IPS-NIHi7 (cell line): Measurements from ENCODE around the gene UBAC2.
"Not testable (repeated sequence)": the region's sequence is repeated elsewhere in the genome, so short reads cannot be mapped to it uniquely, and the experiment has no call there.

Source experiments
- DNase-seq: peaks from one replicate; pipeline ENCODE4 v3.0.0; 2012; ENCODE audit warnings: mixed read lengths; ENCODE audit errors: extremely low spot score

UBAC2 gene

DNA sequence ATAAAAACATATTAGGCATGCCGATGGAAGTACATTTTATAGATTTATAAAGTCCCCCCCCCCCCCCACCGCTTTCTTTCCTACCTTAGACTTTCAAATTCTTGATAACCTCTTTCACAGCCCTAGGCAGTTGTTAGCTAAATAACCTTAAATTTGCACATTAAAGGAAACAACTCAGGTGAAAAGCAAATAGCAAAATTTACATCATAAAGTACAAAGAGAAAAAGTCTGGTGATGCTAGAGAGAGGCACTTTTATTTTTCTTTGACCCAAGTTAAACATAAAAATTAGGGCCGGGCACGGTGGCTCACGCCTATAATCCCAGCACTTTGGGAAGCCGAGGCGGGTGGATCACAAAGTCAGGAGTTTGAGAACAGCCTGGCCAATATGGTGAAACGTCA, 15.0 kb upstream of the UBAC2 start:
- no peak for DNase-seq

DNA sequence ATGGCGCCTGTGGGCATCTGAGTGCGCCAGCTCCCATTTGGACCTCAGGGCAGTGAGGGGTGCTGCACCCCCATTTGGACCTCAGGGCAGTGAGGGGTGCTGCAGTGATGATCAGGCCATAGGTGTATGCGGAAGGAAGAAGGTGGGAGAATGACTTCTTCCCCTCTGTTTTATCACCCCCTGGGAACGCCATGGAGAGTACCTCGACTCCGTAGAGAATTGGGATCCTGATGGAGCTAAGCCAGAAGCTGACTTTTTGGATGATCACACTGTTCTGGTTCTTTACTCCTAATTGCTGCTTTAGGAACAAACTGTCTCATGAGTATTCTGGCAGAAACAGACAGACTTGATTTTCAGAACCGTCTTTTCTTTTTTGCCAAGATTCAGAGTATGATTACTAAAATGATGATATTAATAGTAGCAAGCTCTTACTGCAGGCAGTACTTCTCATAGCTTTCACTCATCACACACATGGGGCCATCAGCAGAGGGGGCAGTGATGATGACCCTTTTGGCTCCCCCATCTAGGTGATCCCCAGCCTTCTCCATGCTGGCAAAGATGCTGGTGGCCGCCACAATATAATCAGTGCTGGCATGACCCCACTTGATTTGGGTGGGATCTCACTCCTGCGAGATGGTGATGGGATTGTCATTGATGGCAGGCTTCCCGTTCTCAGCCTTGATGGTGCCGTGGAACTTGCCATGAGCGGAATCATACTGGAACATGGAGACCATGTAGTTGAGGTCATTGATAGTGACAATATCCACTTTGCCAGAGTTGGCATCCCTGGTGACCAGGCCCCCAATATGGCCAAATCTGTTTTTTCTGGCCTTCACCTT, 10.3 kb upstream of the UBAC2 start:
- no peak for DNase-seq

DNA sequence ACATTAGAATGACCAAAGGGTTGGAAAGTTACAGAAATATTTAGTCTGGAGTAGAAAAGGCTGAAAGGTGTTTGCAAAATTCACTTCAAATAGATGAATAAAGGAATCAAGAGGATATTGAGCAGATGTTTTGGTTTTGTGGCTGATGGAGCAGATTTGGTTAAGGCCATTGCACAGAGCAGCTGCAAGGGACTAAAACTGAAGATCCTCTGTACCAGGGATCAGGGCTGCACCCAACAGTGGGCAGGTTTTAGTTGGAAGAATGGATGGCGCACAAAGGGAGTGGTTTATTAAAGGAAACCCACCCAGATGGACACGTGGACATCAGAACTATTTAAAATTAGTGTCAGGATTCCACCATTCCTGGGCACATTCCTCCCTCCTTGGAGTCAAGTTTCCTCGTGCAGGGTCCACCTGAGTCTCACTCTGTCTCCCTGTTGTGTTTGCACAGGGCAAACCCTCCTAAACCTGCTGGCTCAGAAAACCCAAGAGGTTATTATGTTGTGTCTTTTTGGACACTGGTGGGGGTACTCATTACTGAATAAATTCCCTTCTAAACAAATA, 9.2 kb upstream of the UBAC2 start:
- no peak for DNase-seq

DNA sequence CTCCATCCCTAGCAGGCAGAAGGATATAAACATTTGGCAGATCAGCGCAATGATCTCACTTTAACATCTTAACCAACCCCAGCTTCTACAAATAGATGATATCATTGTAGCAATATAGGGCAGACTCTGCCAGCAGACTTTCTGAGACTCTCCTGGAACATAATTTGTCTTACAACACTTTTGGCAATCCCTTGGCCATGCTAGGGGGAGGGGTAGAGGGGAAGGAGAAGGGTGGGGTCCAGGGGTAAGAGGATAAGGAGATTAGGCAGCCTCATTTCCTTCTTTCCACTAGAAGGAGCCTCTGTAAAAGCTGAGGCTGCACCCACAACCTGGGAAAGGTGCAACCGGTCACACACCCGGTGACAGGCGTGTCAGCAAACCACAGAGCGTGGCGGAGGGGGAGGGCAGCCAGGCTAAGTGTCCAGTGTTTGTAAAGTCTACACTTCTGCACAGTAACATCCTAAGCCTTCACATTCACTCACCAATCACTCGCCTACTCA, 8.7 kb upstream of the UBAC2 start:
- no peak for DNase-seq

DNA sequence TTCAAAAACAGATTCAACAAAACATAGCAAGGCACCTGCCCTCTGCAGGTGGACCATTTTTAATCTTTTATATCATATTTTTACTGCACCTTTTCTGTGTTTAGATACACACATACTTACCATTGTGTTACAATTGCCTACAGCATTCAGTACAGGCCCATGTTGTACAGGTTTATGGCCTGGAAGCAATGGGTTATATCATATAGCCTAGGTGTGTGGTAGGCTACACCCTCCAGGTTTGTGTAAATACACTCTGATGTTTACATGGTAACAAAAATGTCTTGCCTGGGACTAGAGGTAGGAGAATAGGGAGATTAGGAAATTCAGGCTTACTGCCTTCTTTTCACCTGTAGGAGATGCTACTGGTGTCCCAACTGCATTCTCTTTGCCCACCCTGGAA, 8.2 kb upstream of the UBAC2 start:
- DNase-seq: no peak

DNA sequence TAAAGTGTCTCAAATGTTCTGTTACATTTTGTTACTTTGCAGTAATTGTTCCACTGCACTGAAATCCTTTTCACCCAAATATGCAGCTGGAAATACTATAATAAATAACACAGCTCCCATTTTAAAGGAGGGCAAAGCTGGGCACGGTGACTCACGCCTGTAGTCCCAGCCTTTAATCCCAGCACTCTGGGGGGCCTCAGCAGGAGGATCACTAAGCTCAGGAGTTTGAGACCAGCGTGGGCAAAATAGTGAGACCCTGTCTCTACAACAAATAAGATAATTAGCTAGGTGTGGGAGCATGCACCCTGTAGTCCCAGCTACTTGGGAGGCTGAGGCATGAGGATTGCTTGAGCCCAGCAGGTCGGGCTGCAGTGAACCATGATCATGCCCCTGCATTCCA, 7.5 kb upstream of the UBAC2 start:
- DNase-seq: no peak

DNA sequence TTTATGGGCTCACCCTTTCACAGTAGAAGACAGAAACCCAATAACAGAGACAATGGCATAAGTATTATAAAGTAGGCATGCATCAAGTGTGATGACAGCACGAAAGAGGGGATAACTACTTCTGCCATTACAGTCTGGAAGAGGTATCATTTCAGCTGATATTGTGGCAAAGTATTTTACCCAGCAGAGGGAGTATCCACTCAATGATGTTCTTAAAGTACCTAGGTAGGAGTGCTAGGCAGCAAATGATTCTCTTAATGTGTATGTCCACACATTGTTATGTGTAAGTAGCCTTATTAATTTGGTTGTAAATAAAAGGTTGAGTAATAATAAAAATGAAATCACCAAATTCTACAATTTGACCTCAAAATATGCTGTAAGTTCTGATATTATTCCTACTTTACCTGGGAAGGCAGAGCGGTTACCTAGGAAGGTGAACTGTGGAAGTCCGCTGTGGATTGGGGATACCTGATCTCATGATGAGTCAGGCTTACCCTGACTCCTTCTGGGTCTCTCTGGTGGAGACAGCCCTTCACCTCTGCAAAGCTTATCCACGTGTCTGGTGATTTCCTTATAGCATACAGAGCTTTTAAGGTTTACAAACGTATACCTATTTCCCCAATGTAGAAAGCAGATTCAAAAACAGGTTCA, 4.1 kb upstream of the UBAC2 start:
- DNase-seq: no peak

DNA sequence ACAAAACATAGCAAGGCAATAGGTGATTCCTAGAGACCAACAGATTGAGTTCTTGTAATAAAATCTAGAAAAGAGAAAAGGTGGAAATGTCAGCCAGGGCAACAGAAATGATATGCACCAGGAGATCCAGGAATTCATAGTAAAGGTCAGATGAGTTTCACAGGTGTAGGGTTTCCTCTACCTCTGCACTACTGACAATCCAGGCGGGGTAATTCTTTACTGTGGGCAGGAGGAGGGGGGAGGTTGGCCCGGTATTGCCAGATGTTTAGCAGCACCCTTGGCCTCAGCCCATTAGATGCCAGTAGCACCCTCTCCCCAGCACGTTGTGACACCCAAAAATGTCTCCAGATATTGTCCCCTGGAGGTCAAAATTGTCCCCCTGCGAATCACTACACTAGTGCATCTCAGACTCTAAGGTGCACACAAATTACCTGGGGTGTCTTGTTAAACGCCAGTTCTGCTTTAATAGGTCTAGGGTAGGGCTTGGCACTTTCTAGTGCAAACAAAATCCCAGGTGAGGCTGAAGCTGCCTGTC, 3.5 kb upstream of the UBAC2 start:
- DNase-seq: no peak

DNA sequence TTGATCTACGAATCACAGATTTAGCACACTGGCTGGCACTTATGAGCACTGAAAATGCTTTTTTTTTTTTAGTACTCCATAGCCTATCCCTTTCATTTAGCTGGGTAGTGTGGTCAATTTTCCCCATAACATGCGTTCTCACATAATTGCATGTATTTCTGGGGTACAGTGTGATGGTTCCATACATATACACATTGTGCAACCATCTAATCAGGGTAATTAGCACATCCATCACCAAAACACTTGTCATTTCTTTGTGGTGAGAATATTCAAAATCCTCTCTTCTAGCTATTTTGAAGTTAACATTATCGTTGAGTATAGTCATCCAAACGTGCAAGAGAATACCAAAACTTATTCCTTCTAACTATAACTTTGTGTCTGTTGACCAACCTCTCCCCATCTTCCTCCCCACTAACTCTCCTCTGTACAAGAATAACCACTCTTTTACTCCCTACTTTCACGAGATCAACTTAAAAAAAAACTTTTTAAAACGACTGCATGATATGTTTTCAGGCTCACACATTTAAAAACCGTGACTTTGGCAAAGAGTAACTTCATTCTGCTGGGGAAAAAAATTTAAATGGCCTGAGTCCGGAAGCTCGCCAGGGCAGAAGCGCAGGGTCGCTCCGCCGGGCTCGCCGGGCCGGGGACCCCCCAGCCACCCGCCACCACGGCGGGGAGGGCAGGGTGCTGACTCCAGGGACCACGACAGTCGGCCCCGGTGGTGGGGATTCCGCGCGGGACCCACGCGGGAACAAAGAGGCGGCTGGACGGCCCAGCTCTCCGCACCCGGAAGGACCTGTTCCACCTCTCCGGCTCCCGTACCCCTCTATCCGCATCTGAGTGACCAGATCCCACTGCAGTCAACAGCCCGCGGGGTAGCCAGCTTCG, 868 bp upstream of the UBAC2 start:
- no peak for DNase-seq

DNA sequence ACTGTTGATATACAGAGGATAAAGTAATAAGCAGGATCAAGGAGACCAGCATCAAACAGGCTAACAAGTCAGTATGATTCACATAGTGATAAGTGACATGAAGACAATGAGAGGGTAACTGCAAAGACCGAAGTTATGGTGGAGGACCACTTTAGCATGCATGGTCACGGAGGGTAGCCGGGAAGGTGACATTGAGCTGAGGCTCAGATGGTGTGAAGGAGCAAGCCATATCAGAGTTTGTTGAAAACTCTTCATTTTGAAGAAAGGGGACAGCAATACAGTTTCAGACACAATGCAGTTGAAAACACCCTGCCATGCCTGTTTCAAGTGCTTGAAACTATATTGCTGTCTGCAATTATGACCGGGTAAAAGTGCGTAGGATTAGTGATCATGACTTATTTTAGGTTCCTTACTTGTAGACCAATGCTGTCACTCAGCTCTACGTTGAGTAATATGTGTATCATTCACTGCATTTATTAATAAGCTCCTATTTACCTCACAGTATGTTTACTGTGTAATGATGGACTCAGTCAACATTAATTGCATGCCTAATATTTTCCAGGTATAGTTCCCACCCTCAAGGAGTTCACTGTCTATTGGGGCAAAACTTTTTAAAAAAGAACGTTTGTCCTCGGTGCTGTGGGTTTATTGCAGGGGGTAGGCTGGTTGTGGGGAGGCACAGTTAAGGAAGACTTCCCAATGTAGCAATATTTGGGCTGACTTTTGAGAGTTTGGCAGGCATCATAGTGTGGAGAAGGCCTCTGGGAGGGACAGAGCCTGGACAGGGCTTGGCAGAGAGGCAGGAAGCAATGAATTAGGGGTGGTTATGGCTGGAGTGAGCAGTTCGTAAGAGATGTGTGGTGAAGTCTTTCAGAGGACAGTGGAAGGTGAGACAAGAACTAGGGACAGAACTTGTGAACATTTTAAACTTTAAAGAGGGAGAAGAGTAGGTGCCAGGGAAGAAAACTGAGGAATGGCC, 3.2 kb downstream of the UBAC2 start:
- DNase-seq: no peak

DNA sequence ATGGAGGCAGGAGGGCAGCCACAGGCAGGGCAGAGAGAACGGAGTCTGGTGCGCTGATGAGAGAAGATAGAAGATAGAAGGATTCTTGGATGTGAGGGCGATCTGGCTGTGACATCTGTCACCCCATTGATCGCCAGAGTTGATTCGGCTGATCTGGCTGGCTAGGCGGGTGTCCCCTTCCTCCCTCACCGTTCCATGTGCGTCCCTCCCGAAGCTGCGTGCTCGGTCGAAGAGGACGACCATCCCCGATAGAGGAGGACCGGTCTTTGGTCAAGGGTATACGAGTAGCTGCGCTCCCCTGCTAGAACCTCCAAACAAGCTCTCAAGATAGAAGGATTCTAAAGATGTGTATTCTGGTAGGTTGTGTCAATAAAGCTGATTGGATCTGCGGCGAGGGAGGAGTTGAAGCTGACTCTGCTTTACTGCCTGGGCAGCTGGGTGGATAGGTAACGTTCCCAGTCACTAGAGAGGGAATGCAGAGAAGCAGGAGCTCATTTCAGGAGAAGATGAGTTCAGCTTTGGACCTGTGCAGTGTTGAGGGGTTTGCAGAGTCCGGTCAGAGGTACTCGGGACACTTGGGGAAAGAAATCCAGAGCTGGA, 5.1 kb downstream of the UBAC2 start:
- DNase-seq: no peak

DNA sequence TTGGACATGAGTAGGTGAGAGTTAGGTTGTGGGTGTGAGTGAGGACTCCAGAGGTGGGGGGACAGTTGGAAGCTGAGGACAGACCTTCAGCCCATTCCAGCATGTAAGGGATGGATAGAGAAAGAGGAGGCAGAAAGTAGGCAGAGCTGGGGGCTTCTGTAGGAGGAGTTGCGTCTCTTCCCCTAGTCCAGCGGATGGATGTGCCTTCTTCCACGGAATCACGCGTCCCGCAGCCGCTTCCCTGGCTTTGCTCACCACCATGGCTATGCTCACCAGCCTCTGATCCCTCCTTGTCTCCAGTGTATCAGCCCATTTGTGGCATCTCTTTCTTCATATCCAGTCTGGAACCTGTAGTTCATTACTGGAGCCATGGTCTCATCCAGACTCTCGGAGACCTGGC, 5.6 kb downstream of the UBAC2 start:
- DNase-seq: no peak

DNA sequence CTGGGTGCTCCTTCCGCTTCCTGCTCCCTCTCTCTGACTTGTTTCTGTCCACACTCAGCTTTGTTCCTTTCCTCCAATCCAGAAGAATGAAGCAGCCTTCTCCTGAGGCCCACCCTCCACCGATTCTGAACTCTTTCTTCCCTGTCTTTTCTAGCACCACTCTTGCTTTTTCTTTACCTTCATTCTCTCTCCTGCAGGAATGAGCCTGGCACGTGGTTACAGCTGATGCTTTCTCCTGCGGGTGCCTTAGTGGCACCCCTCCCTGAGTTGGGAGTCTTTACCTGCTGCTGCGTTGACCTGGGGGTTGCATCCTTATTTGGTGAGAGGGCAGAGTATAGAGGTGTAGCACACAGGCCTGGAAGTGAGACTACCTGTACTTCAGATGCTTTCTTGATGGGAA, 6.2 kb downstream of the UBAC2 start:
- no peak for DNase-seq

DNA sequence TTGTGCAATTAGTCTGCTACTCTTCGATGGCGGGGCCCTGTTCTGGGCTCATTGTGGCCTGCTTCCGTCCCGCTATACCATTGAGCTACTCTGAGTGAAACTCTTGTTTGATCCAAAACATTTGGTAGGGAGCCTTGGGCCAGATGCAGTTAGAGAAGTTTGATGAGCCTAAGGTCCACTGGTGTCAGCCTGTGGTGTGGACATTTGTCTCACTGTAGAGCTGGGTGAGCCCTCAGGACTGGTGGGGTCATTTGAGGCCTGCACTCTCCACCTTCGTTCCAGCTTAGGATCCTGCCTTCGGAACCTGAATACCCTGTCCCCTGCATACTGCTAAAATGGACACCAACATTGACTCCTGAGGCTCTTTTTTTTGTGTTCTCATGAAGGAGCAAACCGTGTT, 6.9 kb downstream of the UBAC2 start:
- DNase-seq: no peak

DNA sequence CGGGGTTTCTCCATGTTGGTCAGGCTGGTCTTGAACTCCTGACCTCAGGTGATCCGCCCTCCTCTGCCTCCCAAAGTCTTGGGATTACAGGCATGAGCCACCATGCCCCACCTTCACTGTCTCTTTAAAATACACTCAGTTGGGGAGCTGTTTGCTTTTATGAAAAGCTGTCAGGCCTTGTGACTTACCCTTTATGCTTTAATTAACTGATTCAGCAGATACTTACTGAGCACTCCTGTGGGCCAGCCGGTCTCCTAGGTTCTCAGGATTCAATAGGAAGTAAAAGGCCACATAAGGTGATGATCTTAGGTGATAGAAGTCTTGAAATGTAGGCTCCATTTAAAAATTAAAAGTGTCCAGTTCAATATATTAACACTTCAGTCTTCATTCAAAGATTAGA, 7.5 kb downstream of the UBAC2 start:
- DNase-seq: no peak

DNA sequence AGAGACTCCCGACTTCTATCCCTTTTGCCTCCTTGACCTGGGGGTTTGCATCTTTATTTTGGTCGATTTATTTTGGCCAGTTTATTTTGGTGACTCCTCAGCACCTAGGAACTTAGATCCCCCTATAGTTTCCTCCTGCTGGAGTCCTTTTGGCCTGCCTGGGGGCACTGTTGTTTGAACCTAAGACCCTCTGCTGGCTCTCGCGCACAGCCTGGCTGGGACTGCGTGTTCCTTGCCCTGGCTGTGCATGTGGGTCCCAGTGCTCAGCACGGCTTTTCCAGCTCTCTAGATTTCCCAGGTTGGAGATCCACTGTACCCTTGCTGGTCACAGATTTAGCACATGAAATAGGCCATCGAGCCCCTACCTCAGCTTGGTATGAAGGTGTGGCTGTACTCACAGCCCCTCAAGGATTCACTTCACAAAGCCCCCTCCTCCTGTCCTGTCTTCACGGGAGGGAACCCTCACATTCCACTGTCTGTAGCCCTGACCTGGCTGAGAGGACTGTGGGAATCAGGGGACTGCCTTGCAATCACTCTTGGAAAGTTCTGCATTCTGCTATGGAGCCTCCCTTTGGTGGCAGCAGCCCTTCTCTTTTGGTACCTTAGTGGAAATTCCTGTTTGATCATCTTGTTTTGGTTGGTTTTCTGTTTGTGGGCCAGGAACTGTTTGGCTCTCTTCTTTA, 8.3 kb downstream of the UBAC2 start:
- DNase-seq: no peak

DNA sequence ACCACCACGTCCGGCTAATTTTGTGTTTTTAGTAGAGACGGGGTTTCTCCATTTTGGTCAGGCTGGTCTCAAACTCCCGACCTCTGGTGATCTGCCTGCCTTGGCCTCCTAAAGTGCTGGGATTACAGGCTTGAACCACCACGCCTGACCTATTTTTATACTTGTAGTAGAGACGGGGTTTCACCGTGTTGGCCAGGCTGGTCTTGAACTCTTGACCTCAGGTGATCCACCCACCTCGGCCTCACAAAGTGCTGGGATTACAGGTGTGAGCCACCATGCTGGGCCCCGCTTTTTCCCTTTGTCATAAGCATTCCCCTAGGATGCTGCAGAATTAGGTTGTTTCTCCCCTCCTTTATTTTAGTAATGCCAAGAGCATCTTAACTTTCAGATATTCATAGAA, 10.0 kb downstream of the UBAC2 start:
- DNase-seq: not testable (repeated sequence)

DNA sequence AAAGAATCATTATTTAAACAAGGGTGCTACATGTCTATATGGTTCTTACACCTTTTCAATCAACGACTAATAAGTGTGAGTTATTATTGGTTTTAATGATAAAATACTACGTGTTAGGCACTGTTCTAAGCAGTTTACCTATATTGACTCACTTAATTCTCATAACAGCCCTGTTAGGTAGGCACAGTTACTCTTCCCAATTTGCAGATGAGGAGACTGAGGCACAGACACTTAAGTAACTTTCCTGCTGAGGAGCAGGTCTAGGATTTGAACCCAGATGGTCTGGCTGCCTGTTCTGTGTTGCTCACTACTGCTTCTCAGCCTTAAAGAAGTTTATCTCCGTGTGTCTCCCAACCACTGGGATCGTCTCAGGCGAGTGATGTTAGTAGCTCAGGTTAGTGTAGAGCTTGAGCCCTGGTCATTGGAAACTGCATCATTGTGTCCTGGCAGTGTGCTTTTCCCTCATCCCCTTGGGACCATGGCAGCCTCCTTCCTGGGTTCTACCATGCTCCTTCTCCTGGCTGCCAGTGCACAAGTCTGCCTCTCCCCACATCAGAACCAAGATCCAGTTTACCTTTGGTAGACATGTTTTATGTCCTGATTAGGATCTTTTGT, 10.9 kb downstream of the UBAC2 start:
- no peak for DNase-seq

DNA sequence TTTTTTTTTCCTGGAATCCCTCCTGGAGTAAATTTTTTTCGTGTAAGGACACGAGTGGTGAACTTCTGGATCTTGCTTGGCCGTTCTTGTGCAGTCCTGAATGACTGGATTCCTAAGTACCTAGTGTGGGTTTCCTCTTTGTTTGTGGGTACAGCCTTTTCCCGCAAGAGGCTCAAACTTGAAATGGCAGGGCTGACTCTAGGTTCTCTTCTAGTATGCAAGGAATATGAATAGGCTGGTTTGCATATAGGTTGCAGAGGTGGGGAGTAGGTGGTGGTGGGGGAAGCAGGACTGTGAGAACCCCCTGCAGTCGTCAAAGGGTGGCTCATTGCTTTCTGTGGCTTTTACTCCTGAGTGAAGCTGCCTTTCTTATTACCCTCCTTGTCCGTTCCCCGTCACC, 13.6 kb downstream of the UBAC2 start:
- no peak for DNase-seq
